Central memory CD4-positive, alpha-beta T cell (primary cell): ENCODE results near the gene ADAMTS17.

Source experiments
- DNase-seq: peaks from one replicate; pipeline ENCODE4 v3.0.0; 2022

The ADAMTS17 gene

GRCh38 chr15:100193277-100193860 is 148.4 kb downstream of the ADAMTS17 start:
- DNase-seq = no peak

- no peak for DNase-seq
Observed at GRCh38 chr15:100192097-100193080, 149.4 kb downstream of the ADAMTS17 start.

GRCh38 chr15:100191161-100191560 is 150.6 kb downstream of the ADAMTS17 start:
- no peak for DNase-seq

GRCh38 chr15:100190675-100191074 is 151.1 kb downstream of the ADAMTS17 start:
- DNase-seq = no peak

GRCh38 chr15:100189849-100190248 is 151.9 kb downstream of the ADAMTS17 start:
- DNase-seq = no peak

- no peak for DNase-seq
Observed at GRCh38 chr15:100189319-100189718, 152.5 kb downstream of the ADAMTS17 start.

- DNase-seq = no peak
Observed at GRCh38 chr15:100187677-100188076, 154.1 kb downstream of the ADAMTS17 start.

- no peak for DNase-seq
Observed at GRCh38 chr15:100186960-100187359, 154.8 kb downstream of the ADAMTS17 start.

- no peak for DNase-seq
Observed at GRCh38 chr15:100186366-100186765, 155.4 kb downstream of the ADAMTS17 start.

GRCh38 chr15:100183921-100184495 is 157.8 kb downstream of the ADAMTS17 start:
- no peak for DNase-seq

GRCh38 chr15:100180921-100181320 is 160.9 kb downstream of the ADAMTS17 start:
- DNase-seq = no peak

- DNase-seq = no peak
Observed at GRCh38 chr15:100175406-100176114, 166.2 kb downstream of the ADAMTS17 start.

- DNase-seq = no peak
Observed at GRCh38 chr15:100174904-100175275, 166.9 kb downstream of the ADAMTS17 start.

GRCh38 chr15:100174159-100174903 is 167.4 kb downstream of the ADAMTS17 start:
- no peak for DNase-seq

GRCh38 chr15:100172356-100173024 is 169.3 kb downstream of the ADAMTS17 start:
- no peak for DNase-seq

GRCh38 chr15:100171411-100171810 is 170.4 kb downstream of the ADAMTS17 start:
- no peak for DNase-seq

- DNase-seq = no peak
Observed at GRCh38 chr15:100170291-100171210, 171.2 kb downstream of the ADAMTS17 start.

- no peak for DNase-seq
Observed at GRCh38 chr15:100169615-100170290, 172.0 kb downstream of the ADAMTS17 start.

GRCh38 chr15:100168787-100169186 is 173.0 kb downstream of the ADAMTS17 start:
- no peak for DNase-seq

- no peak for DNase-seq
Observed at GRCh38 chr15:100167884-100168375, 173.8 kb downstream of the ADAMTS17 start.
